Gastrocnemius medialis (tissue), 4 donors: ENCODE data around the gene ENOX1.

Source experiments
- POLR2A ChIP-seq, 2 donors: fragments of 450-650 bp; IDR thresholded peaks; one replicate each; pipeline ENCODE4 v1.6.1; 2017; ENCODE audit warnings: antibody characterized with exemption in 2 of 2, mild to moderate bottlenecking in 2 of 2, moderate library complexity in 2 of 2
- TF ChIP-seq, protein P1 (sequence below), 5 experiments: fragments of 450-650 bp in 3 of 5; fragments of 200-600 bp in 2 of 5; sonication (generic) in 2 of 5; IDR thresholded peaks in 4 of 5; conservative IDR thresholded peaks in 1 of 5; 1 replicate in 4 of 5; 2 replicates in 1 of 5; pipeline ENCODE4 v1.5.1; 2016 to 2019; ENCODE audit warnings: antibody characterized with exemption in 5 of 5, mild to moderate bottlenecking in 3 of 5, moderate library complexity in 3 of 5

DNA sequence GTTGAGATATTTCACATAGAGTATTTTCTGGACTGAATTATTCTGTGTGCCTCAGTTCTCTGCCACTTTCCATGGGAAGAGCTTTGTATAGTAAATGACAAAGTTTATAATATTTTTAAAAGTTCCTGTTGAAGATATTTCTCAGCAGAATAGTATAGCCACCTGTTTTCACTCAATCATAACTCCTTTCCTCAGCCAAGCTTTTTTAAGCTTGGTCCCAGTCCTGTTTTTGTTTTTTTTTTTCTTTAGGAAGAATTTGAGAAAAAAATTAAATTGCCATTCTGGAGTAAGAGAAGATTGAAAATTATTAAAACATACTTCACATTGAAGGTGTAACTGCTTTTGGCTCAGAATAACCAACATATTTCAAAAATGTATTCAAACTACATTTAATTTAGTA lies 55.5 kb downstream of the ENOX1 start:
- TF ChIP-seq POLR2A (IDR thresholded peaks at IDR 0.05): no peak
- TF ChIP-seq, protein P1, sequence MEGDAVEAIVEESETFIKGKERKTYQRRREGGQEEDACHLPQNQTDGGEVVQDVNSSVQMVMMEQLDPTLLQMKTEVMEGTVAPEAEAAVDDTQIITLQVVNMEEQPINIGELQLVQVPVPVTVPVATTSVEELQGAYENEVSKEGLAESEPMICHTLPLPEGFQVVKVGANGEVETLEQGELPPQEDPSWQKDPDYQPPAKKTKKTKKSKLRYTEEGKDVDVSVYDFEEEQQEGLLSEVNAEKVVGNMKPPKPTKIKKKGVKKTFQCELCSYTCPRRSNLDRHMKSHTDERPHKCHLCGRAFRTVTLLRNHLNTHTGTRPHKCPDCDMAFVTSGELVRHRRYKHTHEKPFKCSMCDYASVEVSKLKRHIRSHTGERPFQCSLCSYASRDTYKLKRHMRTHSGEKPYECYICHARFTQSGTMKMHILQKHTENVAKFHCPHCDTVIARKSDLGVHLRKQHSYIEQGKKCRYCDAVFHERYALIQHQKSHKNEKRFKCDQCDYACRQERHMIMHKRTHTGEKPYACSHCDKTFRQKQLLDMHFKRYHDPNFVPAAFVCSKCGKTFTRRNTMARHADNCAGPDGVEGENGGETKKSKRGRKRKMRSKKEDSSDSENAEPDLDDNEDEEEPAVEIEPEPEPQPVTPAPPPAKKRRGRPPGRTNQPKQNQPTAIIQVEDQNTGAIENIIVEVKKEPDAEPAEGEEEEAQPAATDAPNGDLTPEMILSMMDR (IDR thresholded peaks at IDR 0.05 in 4 of 5, conservative IDR thresholded peaks at IDR 0.05 in 1 of 5): no peak
